Putamen (tissue), 1 donor: ENCODE results near the gene POLG.

ENCODE experiments used
- DNase-seq: peaks from one replicate; pipeline ENCODE4 v3.0.0-alpha.2; 2016; ENCODE audit warnings: low spot score

Gene POLG

DNA sequence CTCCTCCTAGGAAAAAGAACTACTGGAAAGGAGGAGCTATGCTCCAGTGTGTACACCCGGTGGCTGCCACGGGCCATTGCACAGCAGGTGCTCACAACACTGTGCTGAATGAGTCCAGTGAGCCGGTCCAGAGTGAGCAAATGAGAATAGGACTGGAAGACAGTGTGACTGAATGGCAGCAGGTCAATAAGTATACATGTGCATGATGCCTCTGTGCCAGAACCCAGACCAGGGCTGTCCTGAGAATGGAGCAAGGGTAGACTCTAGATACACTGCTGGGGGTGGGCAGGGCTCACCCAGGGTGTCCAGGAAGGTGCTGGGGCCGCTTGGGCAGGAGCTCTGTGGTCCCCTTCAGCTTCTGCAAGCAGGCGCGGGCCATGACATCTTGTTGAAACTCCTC, 8.3 kb downstream of the POLG start:
- no peak for DNase-seq

DNA sequence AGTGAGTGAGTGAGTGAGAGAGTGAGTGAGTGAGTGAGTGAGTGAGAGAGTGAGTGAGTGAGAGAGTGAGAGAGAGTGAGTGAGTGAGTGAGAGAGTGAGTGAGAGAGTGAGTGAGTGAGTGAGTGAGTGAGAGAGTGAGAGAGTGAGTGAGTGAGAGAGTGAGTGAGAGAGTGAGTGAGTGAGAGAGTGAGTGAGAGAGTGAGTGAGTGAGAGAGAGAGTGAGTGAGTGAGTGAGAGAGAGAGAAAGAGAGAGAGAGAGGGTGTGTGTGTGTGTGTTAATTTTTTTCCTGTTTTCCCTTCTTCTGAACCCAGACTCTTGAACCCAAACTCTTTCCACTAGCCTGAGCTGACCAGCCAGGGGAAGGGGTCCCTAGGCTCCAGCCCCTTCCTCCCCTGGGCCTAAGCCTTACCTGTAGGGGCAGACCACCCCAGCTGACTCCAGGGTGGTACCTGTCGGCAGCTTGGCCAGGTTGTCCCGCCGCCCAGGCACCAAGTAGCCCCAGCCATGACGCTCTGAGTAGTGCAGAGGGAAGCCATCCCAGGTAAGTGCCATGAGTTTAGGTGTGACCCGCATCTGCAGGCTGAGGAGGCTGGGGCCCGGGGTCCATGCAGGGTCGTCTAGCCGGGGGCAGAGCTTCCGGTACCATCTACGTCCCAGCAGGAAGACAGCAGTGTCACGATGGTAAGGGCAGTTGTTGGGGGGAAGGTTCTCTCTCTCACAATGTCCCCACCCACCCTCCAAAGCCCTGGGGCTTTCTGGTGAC, 9.4 kb downstream of the POLG start:
- no peak for DNase-seq

DNA sequence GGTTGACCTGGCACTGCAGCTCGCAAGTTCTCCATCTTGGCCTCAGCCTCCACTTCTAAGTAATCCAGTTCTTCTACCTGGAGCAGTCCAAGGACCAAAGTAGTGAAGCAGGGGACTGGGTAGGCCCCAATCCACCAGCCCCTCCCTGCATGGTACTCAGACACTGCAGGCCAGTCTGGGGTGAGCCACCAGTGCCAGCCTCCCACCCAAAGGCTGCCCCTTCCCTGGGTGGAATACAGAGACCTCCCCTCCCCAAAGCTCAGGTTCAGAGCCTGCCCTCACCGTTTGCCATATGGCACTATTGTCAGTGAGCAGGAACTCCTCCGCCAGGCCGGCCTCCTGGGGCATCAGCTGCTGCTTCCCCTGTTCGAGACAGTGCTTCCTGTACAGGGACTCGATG, 10.8 kb downstream of the POLG start:
- DNase-seq, result no peak

DNA sequence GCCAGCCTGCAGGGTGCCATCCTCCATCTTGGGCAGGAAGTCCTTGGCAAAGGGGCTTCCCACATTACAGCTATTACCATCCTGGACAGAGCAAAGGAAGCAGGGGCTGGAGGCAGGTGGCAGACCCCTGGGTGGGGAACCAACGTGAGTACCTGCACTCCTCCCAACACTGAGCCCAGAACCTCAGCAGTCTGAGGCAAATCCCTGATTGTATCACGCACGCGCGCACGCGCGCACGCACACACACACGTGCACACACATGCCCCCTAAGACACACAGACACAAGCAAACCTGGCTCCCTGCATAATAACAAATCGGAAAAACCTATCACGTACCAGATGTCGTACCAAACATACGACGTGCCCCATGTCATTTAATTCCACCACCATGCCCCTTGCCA, 11.8 kb downstream of the POLG start:
- DNase-seq, result no peak

DNA sequence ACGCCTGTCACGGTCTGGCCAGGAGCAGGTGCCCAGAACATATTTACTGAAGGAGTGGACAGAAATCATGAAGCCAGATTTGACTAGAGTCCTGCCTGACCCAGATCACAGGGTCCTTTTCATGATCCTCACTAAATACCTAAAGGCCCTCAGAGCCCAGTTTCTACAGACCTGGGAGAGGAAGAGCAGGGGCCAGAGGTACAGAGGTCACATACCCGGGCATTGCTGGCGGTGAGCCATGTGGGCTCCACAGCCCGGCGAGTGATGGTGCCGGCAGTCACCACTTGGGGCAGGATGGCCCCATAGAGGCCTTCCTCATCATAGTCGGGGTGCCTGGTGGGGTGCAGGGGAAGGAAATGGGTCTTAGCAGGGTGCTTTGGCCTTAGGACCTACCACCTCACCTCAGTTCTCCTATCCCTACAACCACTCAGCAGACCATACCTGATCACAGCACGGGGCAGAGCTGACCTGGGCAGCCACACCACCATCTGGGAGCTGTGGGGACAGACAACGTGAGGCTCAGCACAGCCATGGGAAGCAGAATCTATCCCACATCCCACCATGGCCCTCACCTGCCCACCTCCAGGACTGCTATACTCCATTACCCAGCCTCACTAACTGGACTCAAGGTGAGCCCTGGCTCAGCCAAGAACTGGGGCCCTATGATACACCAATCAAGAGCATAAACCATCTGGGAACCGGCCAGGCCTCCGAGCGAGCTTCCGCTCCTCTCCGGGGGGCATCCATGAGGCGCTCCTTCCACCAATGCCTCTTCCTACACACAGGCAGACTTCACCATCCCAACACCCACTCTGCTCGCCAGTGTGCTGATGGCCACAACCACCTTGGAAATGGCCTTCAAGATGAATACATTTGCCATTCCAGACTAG, 12.9 kb downstream of the POLG start:
- no peak for DNase-seq

DNA sequence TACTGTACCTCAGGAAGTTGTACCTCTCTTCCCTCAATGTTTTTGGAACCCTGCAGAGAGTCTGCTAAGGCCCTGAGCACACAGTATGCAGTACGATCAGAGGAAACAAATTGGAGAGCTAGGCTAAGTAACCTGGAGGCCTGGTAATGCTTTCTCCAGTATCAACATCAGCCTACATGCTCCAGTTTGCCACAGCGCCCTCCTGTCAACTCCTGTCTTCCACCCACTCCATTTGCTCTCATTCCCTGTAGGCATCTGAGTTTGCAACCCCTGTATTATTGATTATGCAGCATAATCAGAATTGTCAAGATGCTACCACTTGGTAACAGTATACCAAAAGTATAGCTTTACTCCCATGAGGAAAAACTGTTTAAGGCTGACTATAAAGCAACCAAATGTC, 14.4 kb downstream of the POLG start:
- peak; percentile 28 for DNase-seq

DNA sequence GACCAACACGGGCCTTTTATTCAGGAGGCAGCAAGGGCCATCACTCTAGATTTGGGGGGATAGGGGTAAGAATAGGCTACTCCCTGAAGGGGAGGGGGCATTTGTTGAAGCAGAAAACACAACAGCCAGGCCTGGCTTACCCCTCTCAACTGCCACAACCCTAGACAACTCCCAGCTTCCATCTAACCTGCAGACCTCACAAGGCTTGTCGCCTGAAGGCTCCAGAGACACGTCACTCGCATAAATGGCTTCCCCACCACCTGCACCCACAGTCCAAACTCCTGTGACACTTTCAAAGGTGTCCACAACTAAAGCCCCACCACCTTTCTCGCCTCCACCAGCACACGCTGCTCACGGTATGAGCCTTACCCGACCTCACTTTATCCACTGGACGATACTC, 14.9 kb downstream of the POLG start:
- DNase-seq, result no peak

DNA sequence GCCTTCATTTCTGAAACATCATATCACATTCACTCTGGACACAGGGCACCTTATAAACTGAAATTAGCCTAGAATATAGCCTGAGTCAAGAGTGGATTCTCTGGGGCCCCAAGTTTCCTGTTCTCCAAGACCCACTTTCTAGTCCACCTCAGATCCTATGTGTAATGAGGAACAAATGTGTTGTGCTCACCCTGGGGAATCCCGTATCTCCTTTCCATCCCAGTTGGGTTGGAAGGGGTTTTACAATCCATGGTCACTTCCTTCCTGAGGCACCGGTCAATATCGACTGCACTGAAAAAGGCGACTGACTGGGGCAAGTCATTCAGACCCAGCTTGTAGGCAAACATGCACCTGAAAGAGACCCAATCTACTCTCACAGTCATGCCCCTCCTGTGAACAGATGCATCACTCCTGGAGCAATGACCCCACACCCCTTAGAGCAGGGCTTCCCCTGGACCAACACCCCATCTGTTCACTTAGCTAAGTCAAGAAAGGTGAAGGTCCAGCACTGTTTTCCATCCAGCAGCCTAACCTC, 17.4 kb downstream of the POLG start:
- DNase-seq, result no peak

DNA sequence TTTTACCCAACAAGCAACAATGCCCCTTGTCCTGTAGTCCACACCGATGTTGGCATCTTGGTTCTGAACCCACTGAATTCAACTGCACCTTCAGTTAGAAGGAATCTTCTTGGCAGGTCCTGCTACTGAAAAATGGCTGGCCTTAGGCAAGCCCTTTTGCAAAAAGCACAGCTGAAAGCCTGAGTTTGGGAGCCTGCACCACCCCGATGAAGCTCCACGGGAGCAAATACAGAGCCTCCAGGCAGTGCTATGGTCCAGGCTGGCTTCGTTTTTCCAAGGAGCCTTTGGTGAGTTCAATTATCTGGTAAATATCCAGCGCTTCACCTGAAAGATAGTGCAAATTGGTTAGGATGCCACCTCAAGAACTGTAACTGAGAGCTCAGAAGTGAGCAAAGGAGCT, 18.1 kb downstream of the POLG start:
- no peak for DNase-seq

DNA sequence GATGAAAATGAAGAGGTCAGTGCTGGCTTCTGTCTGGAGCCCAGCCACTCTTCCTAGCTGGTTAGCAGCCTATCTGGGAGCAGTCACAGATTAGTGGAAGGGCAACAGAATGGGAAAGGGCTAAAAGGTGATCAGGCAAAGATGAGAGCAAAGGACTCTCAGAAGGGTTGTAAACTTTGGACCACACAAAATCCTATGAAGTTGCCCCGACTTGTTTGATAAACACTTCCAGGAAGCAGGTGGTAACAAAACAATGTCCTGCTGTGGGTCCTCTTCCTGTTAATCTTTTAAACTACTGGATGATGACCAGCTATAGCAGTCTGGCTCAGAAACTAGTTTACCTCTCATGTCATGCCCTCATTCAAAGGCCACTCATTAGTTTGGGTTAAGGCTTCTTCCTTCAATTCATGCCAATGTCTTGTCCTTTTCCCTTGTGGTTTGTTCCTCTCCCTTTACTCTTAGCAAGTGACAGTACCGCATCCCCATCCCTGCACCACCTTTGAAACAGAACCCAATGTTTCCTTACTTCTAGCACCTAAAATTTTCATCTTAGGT, 19.2 kb downstream of the POLG start:
- no peak for DNase-seq

DNA sequence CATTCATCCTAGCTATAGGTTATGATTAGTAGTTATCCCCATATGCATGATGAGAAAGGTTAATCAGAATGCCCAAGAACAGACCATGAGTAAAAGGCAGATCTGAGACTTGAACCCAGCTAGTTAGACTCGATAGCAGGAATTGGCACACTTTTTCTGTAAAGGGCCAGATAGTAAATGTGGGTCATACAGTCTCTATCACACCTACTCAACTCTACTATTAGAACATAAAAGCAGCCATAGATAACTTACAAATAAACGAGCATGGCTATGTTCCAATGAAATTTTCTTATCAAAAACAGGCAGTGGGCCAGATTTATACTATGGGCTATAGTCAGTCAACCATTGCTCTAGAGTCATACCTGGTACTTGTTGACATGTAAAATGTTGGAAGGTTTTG, 24.6 kb downstream of the POLG start:
- no peak for DNase-seq

DNA sequence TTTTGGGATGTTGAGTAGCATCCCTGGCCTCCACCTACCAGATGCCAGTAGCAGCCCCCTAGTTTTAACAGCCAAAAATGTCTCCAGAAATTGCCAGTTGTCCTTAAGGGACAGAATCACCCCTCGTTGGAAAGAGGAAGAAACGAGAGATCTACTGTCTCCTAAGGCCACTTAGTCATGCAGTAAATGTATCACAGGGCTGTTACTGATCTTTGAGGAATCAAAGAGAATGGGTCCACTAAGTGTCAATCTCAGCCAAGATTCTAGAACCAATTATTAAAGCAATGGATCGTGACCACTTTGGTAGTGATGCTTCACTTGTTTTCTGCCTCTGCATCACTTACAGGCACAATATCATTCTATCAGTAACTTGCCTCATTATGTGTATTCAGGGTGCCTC, 26.4 kb downstream of the POLG start:
- no peak for DNase-seq

DNA sequence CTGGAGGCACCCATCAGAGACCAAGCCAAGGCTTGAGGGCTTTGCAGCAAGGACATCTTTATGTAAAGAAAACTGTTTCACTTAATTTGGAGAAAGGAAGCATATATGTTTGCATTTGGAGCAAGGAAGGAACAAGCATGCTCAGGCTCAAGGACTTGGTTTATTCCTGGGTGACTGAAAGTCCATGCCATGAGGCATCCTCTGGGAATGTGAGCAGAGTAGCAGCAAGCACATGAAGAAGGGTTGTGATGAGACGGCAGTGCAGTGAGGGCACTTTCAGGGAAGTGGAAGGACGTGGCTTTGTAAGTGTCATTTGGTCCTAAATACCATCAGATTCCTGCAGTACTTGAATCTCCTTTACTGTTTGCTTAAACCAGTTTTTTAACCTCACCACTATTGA, 26.8 kb downstream of the POLG start:
- DNase-seq, result no peak

DNA sequence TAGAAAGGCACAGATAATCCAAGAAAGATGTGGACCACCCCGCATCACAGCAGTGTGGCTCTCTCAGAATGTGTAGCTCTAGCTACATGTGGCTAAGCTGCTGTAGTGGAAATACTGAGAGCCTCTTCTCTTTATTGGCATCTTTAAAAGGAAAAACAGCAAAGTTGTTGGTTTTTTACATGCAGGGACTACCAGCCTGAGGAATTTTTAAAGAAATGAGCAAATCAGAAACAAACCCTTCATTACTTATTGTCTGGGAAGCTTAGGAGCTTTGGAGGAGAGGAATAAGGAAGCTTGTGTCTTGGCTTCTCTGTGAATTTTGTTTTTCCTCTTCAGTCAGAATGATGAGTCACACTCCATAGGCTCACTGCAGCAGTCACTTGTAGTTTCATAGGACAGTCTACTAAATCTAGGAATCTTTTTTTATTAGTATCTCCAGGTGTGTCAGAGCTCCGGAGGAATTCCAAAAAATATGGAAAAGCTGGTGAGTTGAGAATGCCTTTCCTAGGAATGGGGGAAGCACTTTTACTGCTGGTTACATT, 27.5 kb downstream of the POLG start:
- DNase-seq, result peak; percentile 28

DNA sequence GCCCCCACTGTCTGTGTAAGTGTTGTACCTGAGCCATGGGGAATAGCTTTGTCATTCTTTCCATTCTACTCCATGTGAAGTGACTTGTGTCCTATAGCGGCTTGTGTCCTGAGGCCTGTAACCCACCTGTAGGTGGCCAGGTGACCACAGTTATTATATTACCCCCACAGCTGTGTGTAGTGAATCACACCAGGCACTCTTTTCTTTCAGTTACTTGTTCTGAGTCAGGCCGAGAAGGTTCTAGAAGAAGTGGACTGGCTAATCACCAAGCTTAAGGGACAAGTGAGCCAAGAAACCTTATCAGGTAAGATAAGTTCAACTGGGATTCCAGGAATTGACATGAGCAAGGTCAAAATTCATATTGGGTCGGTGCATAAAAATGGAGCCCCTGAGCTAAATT, 29.2 kb downstream of the POLG start:
- DNase-seq, result no peak

DNA sequence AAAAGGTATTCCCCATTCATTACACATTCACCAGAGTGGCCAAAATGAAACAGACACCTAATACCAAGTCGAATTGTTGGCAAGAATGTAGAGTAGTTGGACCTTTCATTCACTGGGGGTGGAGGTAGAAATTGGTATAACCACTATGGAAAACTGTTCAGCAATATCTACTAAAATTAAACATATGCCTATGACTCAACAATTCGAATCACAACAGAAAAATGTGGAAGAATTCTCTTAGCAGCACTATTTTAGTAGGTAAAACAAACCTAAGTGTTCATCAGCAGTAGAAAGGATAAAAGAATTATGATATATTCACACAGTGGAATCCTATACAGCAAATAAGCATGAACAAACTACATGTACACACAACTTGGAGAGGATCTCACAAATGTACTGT, 30.6 kb downstream of the POLG start:
- DNase-seq, result no peak

DNA sequence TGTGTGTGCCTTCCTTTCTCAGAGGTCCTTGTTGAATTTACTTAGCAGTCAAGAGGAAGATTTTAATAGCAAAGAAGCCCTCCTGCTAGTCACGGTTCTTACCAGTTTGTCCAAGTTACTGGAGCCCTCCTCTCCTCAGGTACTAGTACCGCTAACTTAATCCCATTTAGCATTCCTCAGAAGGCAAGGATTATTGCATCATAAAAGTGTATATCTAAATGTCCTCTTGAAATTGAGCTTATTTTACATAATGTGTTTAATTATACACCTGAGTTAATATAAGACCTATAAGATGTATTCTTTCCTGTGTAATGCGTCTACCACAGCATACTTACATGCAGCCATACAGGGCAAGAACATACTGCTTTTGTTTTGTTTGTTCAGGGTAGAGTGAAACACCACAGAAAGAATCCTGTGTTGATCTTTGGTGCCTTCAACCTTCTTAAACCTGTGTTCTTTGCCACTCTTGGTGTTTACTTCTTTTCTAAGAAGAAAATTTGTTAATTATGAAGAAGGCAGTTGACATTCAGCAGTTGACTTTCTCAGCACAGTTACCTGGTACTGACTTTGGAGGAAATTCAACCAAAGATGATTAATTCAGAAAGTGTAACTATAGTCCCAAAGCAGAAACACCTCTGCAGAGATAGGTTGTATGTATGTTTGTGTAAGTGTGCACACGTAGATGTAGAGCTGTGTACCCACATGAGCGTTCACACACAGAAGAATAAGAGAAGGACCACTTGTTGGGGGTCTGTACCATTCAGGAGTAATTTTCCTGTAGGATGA, 33.1 kb downstream of the POLG start:
- DNase-seq, result no peak

DNA sequence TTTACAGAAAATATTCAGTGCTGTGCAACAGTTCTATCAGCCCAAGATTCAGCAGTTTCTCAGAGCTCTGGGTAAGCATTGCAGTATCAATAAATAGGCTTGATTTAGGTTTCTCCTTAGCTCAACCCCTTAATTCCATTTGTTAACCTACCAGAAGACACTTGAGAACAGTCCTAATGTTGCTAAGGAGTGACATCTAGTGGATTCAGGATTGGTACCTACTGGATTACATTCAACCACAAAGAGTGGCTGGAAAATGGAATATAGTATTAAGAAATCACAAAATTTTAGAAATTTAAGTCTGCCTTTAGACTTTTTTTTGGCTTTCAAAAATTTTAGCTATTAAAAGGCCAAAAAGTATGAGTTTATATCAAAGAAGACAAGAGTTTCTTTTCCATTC, 34.7 kb downstream of the POLG start:
- peak; percentile 39 for DNase-seq

DNA sequence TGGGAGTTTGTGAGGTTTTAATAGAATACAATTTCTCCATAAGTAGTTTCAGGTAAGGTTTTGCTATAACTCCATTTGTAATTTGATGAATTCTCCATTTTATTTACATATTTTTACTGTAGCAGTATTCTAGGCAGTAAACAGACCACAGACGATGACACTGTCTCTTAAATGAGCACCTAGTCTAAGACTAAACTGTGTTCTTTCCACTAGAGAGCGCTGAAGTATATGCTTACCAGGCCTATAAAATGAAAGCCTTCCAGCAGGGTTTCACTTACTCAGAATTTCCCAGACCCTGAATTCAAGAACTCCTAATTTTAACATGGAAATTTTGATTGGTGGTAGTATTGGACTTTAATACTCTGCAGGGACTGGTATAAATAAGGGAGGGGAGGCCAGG, 41.6 kb downstream of the POLG start:
- no peak for DNase-seq

DNA sequence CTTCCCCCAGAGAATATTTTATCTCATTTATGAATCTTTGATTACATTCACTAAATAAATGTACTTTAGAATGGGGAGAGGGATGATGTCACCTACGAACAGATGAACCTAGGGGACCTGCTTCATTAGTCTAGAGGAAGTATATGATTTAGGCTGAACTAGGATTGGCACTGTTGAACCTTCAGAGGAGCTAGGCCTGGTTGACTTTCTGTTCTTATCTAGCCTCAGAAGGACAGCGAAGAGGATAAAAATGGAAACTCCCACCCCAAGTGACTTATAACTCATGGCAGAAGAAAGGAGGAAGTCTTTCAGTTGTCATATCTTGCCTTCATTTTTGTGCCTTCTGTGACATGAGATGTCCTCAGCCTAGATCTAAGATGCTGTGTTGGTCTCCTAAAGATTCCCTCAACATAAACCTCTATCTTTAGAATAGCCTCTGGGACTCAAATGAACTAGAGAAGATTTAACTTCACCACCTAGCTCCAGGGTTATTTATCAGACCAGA, 42.6 kb downstream of the POLG start:
- DNase-seq, result no peak

DNA sequence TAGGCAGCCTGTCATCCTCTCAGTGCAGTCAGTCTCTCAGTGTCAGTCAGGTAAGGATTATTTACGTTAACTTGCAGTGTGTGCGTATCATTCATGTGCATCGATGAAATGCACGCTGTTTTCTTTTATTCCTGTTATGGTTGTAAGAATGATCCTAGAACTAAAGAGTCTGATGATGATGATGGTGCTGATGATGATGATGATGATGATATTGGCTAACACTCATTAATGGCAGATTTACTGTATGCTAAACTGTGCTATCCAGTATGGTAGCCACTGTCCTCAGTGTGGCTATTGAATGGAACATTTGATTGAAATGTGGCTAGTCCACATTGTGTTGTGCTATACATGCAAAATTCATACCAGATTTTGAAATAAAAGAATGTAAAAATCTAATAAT, 51.4 kb downstream of the POLG start:
- no peak for DNase-seq

DNA sequence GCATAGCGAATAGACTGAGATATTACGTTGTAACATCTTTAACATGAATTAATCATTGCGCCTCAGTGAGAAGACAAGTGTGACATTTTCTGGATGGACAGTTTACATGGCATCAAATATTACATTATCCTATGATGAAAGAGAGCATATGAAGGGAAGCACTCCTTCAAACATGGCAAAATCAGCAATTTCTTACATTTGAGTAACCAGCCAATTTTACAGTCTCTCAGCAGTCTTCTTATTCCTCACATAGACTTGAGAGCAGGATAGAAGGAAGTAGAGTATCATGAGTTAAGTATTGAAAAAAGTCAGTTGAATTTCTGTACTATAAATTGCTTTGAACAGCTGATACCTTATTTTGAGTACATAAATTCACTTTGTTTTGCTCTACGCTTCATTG, 52.0 kb downstream of the POLG start:
- no peak for DNase-seq
